ENCODE results near the gene TBC1D2B.

TBC1D2B gene

GRCh38 chr15:78057803-78058202, 19.7 kb downstream of the TBC1D2B start:
- in situ Hi-C loops (cut with MboI; ENCODE audit: low sequenced_read_pairs): no loop called here

- in situ Hi-C loops (cut with MboI; ENCODE audit: low sequenced_read_pairs): no loop called here
Observed at GRCh38 chr15:78056714-78057269, 20.7 kb downstream of the TBC1D2B start.

- in situ Hi-C loops (cut with MboI; ENCODE audit: low sequenced_read_pairs): no loop called here
Observed at GRCh38 chr15:78055919-78056713, 21.4 kb downstream of the TBC1D2B start.

GRCh38 chr15:78054966-78055365, 22.5 kb downstream of the TBC1D2B start:
- in situ Hi-C loops (cut with MboI; ENCODE audit: low sequenced_read_pairs): no loop called here

GRCh38 chr15:78054518-78054917, 23.0 kb downstream of the TBC1D2B start:
- in situ Hi-C loops (cut with MboI; ENCODE audit: low sequenced_read_pairs): no loop called here

GRCh38 chr15:78052545-78052944, 25.0 kb downstream of the TBC1D2B start:
- in situ Hi-C loops (cut with MboI; ENCODE audit: low sequenced_read_pairs): no loop called here

- in situ Hi-C loops (cut with MboI; ENCODE audit: low sequenced_read_pairs): no loop called here
Observed at GRCh38 chr15:78052001-78052401, 25.5 kb downstream of the TBC1D2B start.

GRCh38 chr15:78051596-78051995, 25.9 kb downstream of the TBC1D2B start:
- in situ Hi-C loops (cut with MboI; ENCODE audit: low sequenced_read_pairs): no loop called here

GRCh38 chr15:78050826-78051225, 26.7 kb downstream of the TBC1D2B start:
- in situ Hi-C loops (cut with MboI; ENCODE audit: low sequenced_read_pairs): no loop called here

GRCh38 chr15:78050441-78050809, 27.1 kb downstream of the TBC1D2B start:
- in situ Hi-C loops (cut with MboI; ENCODE audit: low sequenced_read_pairs): no loop called here

- in situ Hi-C loops (cut with MboI; ENCODE audit: low sequenced_read_pairs): no loop called here
Observed at GRCh38 chr15:78049691-78050440, 27.6 kb downstream of the TBC1D2B start.

- in situ Hi-C loops (cut with MboI; ENCODE audit: low sequenced_read_pairs): no loop called here
Observed at GRCh38 chr15:78048628-78048920, 28.9 kb downstream of the TBC1D2B start.

- in situ Hi-C loops (cut with MboI; ENCODE audit: low sequenced_read_pairs): no loop called here
Observed at GRCh38 chr15:78047761-78048627, 29.5 kb downstream of the TBC1D2B start.

- in situ Hi-C loops (cut with MboI; ENCODE audit: low sequenced_read_pairs): no loop called here
Observed at GRCh38 chr15:78046796-78047341, 30.6 kb downstream of the TBC1D2B start.

GRCh38 chr15:78045189-78045588, 32.3 kb downstream of the TBC1D2B start:
- in situ Hi-C loops (cut with MboI; ENCODE audit: low sequenced_read_pairs): no loop called here

- in situ Hi-C loops (cut with MboI; ENCODE audit: low sequenced_read_pairs): no loop called here
Observed at GRCh38 chr15:78044407-78045155, 32.9 kb downstream of the TBC1D2B start.

- in situ Hi-C loops (cut with MboI; ENCODE audit: low sequenced_read_pairs): no loop called here
Observed at GRCh38 chr15:78041946-78042345, 35.6 kb downstream of the TBC1D2B start.

- in situ Hi-C loops (cut with MboI; ENCODE audit: low sequenced_read_pairs): no loop called here
Observed at GRCh38 chr15:78040653-78041244, 36.8 kb downstream of the TBC1D2B start.

- in situ Hi-C loops (cut with MboI; ENCODE audit: low sequenced_read_pairs): no loop called here
Observed at GRCh38 chr15:78038585-78039247, 38.8 kb downstream of the TBC1D2B start.

Data from HL-60/S4 treated with retinoic acid at 250 ng/mL for 4 days and 3 days (cell line).